ENCODE results near the gene ZSCAN23. TPM values are rescaled to one million over a fixed set of nuclear protein-coding genes. Genes with fewer than 3 reads are reported as not detected.
A peak's percentile ranks its signal among the peaks of the same experiment; 100 is the strongest.

The ZSCAN23 gene
- total and polyA plus RNA-seq, 8 donors = 0.23 to 5.3 (median 0.67) TPM; not detected in 4

- H3K27me3 ChIP-seq = peaks cover 0 to 14% (median 0%) of the 10 kb centered on the region in 3 donors
- H3K27ac ChIP-seq = no peak overlapping the region
- DNase-seq = no peak
- no peak for TF ChIP-seq POLR2A (IDR thresholded peaks at IDR 0.05)
- TF ChIP-seq POLR2AphosphoS5 (IDR thresholded peaks at IDR 0.05) = no peak
- TF ChIP-seq CTCF (IDR thresholded peaks at IDR 0.05) = no peak
- no peak for TF ChIP-seq EP300 (IDR thresholded peaks at IDR 0.05)
- intact Hi-C loops (cut with DNase I; ENCODE audit: low total_unique reads) = no loop called here
- 72 to 92% (median 73%) methylated on average over 1 of the region's 1 CpG for WGBS, 5 donors
- H3K4me3 ChIP-seq = no peak overlapping the region
- peaks cover 0 to 20% (median 14%) of the 10 kb centered on the region in 4 donors for H3K36me3 ChIP-seq
- peaks cover 5 to 30% (median 17%) of the 10 kb centered on the region in 4 donors for H3K4me1 ChIP-seq
- H3K9me3 ChIP-seq = no peaks in the 10 kb centered on the region
These were observed 42.1 kb downstream of the ZSCAN23 start for GRCh38 chr6:28401172-28401571.

GRCh38 chr6:28400122-28400451 is 43.2 kb downstream of the ZSCAN23 start:
- H3K27ac ChIP-seq = peak overlapping the region in 4 of 5 donors; percentile 6 to 72 (median 70)
- H3K4me1 ChIP-seq = peaks cover 5 to 39% (median 23%) of the 10 kb centered on the region in 4 donors
- intact Hi-C loops (cut with DNase I; ENCODE audit: low total_unique reads) = no loop called here
- H3K36me3 ChIP-seq = peaks cover 0 to 29% (median 19%) of the 10 kb centered on the region in 4 donors
- peak overlapping the region; percentile 74 to 94 (median 82) for H3K4me3 ChIP-seq
- no peak for DNase-seq
- H3K27me3 ChIP-seq = peaks cover 0 to 8% (median 0%) of the 10 kb centered on the region in 3 donors
- H3K9me3 ChIP-seq = no peaks in the 10 kb centered on the region
- WGBS, 5 donors = 23 to 34% (median 25%) methylated on average over 8 of the region's 8 CpGs
- TF ChIP-seq EP300 (IDR thresholded peaks at IDR 0.05) (no peak), POLR2A (IDR thresholded peaks at IDR 0.05) (no peak), POLR2AphosphoS5 (IDR thresholded peaks at IDR 0.05) (no peak), CTCF (IDR thresholded peaks at IDR 0.05) (no peak)

- no peaks in the 10 kb centered on the region for H3K9me3 ChIP-seq
- H3K36me3 ChIP-seq = peaks cover 0 to 34% (median 21%) of the 10 kb centered on the region in 4 donors
- peak within 1 kb of the TSS; percentile 1 to 72 (median 69) for H3K27ac ChIP-seq
- WGBS, 5 donors = 0 to 3% (median 1%) methylated on average over 27 to 49 of the region's 49 CpGs
- H3K27me3 ChIP-seq = peaks cover 0 to 3% (median 0%) of the 10 kb centered on the region in 3 donors
- peak within 1 kb of the TSS; percentile 74 to 94 (median 82) for H3K4me3 ChIP-seq
- no peak for TF ChIP-seq POLR2A (IDR thresholded peaks at IDR 0.05)
- no peak for TF ChIP-seq EP300 (IDR thresholded peaks at IDR 0.05)
- TF ChIP-seq CTCF (IDR thresholded peaks at IDR 0.05) = peak in 3 of 7 experiments; percentile 34 to 46 (median 35)
- peak; percentile 25 to 73 (median 71) for TF ChIP-seq POLR2AphosphoS5 (IDR thresholded peaks at IDR 0.05)
- H3K4me1 ChIP-seq = peaks cover 5 to 44% (median 23%) of the 10 kb centered on the region in 4 donors
- DNase-seq = peak; percentile 78 to 96
- intact Hi-C loops (cut with DNase I; ENCODE audit: low total_unique reads) = no loop called here
These were observed 43.8 kb downstream of the ZSCAN23 start, which contains the start of gene ZSCAN12 for GRCh38 chr6:28399350-28400121. TSS of gene ZSCAN12 (minus strand) at chr6:28399747. CDS start at chr6:28398405, 1,342 bp downstream.

GRCh38 chr6:28395918-28396317 is 47.4 kb downstream of the ZSCAN23 start:
- intact Hi-C loops (cut with DNase I; ENCODE audit: low total_unique reads) = no loop called here
- WGBS, 5 donors = 94 to 100% (median 96%) methylated on average over 4 of the region's 4 CpGs
- no peak for DNase-seq
- Histone ChIP-seq H3K27me3 (no peaks in the 10 kb centered on the region), H3K4me1 (peaks cover 5 to 44% (median 23%) of the 10 kb centered on the region in 4 donors), H3K4me3 (no peak overlapping the region), H3K27ac (no peak overlapping the region), H3K36me3 (peaks cover 14 to 65% (median 49%) of the 10 kb centered on the region in 4 donors), H3K9me3 (no peaks in the 10 kb centered on the region)
- no peak for TF ChIP-seq EP300 (IDR thresholded peaks at IDR 0.05)
- no peak for TF ChIP-seq POLR2AphosphoS5 (IDR thresholded peaks at IDR 0.05)
- no peak for TF ChIP-seq POLR2A (IDR thresholded peaks at IDR 0.05)
- no peak for TF ChIP-seq CTCF (IDR thresholded peaks at IDR 0.05)
